Progenitor cell of endocrine pancreas (in vitro differentiated cells): ENCODE results near the gene TAF10. TPM values are rescaled to one million over a fixed set of nuclear protein-coding genes. Genes with fewer than 3 reads are reported as not detected.

Source experiments
- DNase-seq: peaks from one replicate; pipeline ENCODE4 v3.0.0; 2021; ENCODE audit warnings: low spot score; ENCODE audit not compliant: unreplicated experiment
- H3K27ac Mint-ChIP-seq: 2 replicates; pipeline ENCODE4 v1.8.0; 2021; ENCODE audit warnings: mild to moderate bottlenecking, moderate library complexity, mixed read lengths
- H3K27me3 Mint-ChIP-seq: 2 replicates; pipeline ENCODE4 v1.8.0; 2021; ENCODE audit warnings: mixed read lengths
- H3K36me3 Mint-ChIP-seq: 2 replicates; pipeline ENCODE4 v1.8.0; 2022; ENCODE audit warnings: mixed read lengths; ENCODE audit not compliant: insufficient read depth
- H3K4me1 Mint-ChIP-seq: 2 replicates; pipeline ENCODE4 v1.8.0; 2021; ENCODE audit warnings: low read depth, mixed read lengths
- H3K4me3 Mint-ChIP-seq: 2 replicates; pipeline ENCODE4 v1.8.0; 2021; ENCODE audit warnings: low read depth, mild to moderate bottlenecking, moderate library complexity, mixed read lengths
- H3K9me3 Mint-ChIP-seq: 2 replicates; pipeline ENCODE4 v1.8.0; 2021; ENCODE audit warnings: low read depth, mixed read lengths
- total RNA-seq: library from RNA; stranded (reverse); gene quantifications from 2 replicates; pipeline ENCODE4 v1.2.1, GENCODE V29; 2021
- TF ChIP-seq, protein P1 (sequence below): fragments of 200-600 bp; sonication (generic); IDR thresholded peaks from one replicate; pipeline ENCODE4 v1.5.0; 2021; ENCODE audit warnings: antibody characterized with exemption, mild to moderate bottlenecking; ENCODE audit not compliant: unreplicated experiment

The TAF10 gene
- total RNA-seq, 1 donor from 2014 or later, result 148 TPM

- Mint-ChIP-seq H3K4me3 (no peak overlapping the region), H3K9me3 (no peaks in the 10 kb centered on the region), H3K4me1 (peaks cover 9% of the 10 kb centered on the region), H3K27me3 (no peaks in the 10 kb centered on the region), H3K27ac (no peak overlapping the region), H3K36me3 (no peaks in the 10 kb centered on the region)
- DNase-seq, result no peak
- TF ChIP-seq, protein P1, sequence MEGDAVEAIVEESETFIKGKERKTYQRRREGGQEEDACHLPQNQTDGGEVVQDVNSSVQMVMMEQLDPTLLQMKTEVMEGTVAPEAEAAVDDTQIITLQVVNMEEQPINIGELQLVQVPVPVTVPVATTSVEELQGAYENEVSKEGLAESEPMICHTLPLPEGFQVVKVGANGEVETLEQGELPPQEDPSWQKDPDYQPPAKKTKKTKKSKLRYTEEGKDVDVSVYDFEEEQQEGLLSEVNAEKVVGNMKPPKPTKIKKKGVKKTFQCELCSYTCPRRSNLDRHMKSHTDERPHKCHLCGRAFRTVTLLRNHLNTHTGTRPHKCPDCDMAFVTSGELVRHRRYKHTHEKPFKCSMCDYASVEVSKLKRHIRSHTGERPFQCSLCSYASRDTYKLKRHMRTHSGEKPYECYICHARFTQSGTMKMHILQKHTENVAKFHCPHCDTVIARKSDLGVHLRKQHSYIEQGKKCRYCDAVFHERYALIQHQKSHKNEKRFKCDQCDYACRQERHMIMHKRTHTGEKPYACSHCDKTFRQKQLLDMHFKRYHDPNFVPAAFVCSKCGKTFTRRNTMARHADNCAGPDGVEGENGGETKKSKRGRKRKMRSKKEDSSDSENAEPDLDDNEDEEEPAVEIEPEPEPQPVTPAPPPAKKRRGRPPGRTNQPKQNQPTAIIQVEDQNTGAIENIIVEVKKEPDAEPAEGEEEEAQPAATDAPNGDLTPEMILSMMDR, result no peak
Measured at GRCh38 chr11:6646918-6647679, 35.1 kb upstream of the TAF10 start.

DNA sequence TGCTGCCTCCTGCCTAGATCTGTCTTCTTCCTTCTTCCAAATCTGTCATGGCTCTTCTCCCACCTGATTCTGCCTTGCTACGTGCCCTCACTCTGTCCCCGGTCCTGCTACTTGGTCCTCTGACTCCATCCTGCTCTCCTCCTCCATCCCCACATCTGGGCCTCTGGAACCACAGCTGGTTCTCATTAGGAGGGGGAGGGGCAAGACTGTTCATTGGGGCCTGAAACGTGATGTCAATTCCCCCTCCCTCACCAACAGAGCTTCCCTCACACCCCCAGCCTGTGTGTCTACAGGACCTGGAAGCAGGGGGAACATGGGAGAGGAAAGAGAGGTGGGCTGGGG is 34.5 kb upstream of the TAF10 start:
- H3K27ac Mint-ChIP-seq, result no peak overlapping the region
- H3K27me3 Mint-ChIP-seq, result no peaks in the 10 kb centered on the region
- DNase-seq, result no peak
- H3K4me1 Mint-ChIP-seq, result peaks cover 9% of the 10 kb centered on the region
- no peak overlapping the region for H3K4me3 Mint-ChIP-seq
- H3K9me3 Mint-ChIP-seq, result no peaks in the 10 kb centered on the region
- no peaks in the 10 kb centered on the region for H3K36me3 Mint-ChIP-seq
- TF ChIP-seq, protein P1, result no peak

DNA sequence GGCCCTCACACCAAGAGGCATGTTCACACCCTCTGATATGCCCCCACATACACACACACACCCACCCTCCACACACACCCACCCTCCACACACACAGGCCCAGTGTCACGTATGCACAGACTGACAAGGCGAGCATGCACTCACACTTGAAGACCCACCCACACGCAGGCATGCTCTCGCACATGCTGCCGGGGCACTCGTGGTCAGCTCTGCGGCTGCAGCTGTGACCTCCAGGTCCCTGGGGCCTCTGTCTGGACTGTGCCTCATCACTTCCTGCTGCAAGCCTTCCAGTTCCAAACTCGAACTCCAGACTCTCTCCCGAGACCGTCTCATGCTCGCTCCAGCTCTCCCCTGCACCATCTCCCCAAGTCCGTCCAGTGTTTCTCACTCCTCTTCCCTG is 34.1 kb upstream of the TAF10 start:
- no peak for DNase-seq
- no peaks in the 10 kb centered on the region for H3K9me3 Mint-ChIP-seq
- TF ChIP-seq, protein P1, result no peak
- H3K36me3 Mint-ChIP-seq, result no peaks in the 10 kb centered on the region
- no peaks in the 10 kb centered on the region for H3K27me3 Mint-ChIP-seq
- H3K4me1 Mint-ChIP-seq, result peaks cover 9% of the 10 kb centered on the region
- H3K4me3 Mint-ChIP-seq, result no peak overlapping the region
- H3K27ac Mint-ChIP-seq, result no peak overlapping the region

- peaks cover 9% of the 10 kb centered on the region for H3K4me1 Mint-ChIP-seq
- peaks cover 1% of the 10 kb centered on the region for H3K36me3 Mint-ChIP-seq
- H3K27ac Mint-ChIP-seq, result no peak overlapping the region
- no peaks in the 10 kb centered on the region for H3K9me3 Mint-ChIP-seq
- TF ChIP-seq, protein P1, result no peak
- H3K4me3 Mint-ChIP-seq, result no peak overlapping the region
- H3K27me3 Mint-ChIP-seq, result no peaks in the 10 kb centered on the region
- no peak for DNase-seq
Measured at GRCh38 chr11:6642957-6643356, 30.9 kb upstream of the TAF10 start.

DNA sequence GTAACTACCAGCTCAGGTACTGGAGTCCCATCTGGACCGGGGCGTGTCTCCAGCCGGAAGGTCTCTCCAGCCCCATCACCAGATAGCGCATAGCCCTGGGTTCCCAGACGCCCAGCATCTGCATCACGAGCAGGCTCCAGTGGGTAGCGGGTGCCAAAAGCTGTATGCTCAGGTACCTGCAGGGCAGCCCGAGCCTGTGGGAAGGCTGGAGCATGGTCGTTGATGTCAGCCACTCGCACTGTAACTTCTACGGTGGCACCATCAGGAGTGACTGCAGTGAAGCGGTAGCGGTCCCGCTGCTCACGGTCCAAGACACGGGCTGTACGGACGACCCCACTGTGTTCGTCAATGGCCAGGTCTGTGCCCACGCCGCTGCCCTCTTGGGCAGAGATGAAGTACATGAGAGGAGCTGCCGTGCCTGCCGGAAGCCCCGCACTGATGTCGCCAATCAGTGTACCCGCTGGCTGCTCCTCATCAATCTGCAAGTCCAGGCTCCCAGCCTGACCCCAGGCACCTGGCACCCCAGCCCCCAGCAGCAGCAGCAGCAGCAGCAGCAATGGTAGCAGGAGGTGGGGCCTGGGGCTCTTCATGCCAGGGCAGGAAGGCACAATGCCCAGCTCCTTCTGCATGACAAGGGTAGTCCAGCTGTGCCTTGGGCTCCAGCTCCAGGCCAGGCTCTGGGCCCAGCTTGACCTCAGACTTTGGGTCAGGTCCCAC is 29.1 kb upstream of the TAF10 start:
- Mint-ChIP-seq H3K4me3 (no peak overlapping the region), H3K4me1 (peaks cover 9% of the 10 kb centered on the region), H3K27ac (no peak overlapping the region), H3K9me3 (no peaks in the 10 kb centered on the region), H3K36me3 (peaks cover 1% of the 10 kb centered on the region), H3K27me3 (no peaks in the 10 kb centered on the region)
- no peak for DNase-seq
- TF ChIP-seq, protein P1, result no peak
